Body of pancreas (tissue), 4 donors: ENCODE results near the gene SLMAP.

ENCODE experiments used
- CTCF ChIP-seq, 7 experiments: fragments of 450-650 bp in 4 of 7; fragments of 200-600 bp in 3 of 7; sonication (generic) in 3 of 7; IDR thresholded peaks; one replicate each; pipeline ENCODE4 v1.5.1; 2016 to 2019; ENCODE audit warnings: antibody characterized with exemption in 7 of 7
- POLR2A ChIP-seq, 3 donors: fragments of 450-650 bp; IDR thresholded peaks; one replicate each; pipeline ENCODE4 v1.6.1; 2016; ENCODE audit warnings: antibody characterized with exemption in 3 of 3, mild to moderate bottlenecking in 2 of 3

- no peak for TF ChIP-seq POLR2A (IDR thresholded peaks at IDR 0.05)
- no peak for TF ChIP-seq CTCF (IDR thresholded peaks at IDR 0.05)
These were observed 215.9 kb downstream of the SLMAP start for GRCh38 chr3:57971975-57972374.
